ENCODE data around the gene ADAMTSL4. TPM values are rescaled to one million over a fixed set of nuclear protein-coding genes. Genes with fewer than 3 reads are reported as not detected.

Gene ADAMTSL4
- total and polyA plus RNA-seq, 9 of the 15 experiments (the other 6 are each of a cell fraction or from before 2014, with no cell fraction given) = 12.7 to 212 (median 35.6) TPM

- no peak for TF ChIP-seq NR0B1 (IDR thresholded peaks at IDR 0.05; ENCODE audit: partially characterized antibody)
- peak; percentile 84 for TF ChIP-seq NR2C1 (IDR thresholded peaks at IDR 0.05)
- peak; percentile 90 for TF ChIP-seq NR2C1 (tag; IDR thresholded peaks at IDR 0.05)
- TF ChIP-seq ZNF274 (IDR thresholded peaks at IDR 0.05; ENCODE audit: borderline replicate concordance, low read depth, low read length) = no peak
- TF ChIP-seq ZBED1 (IDR thresholded peaks at IDR 0.05) = 0 out of 2 replicates have a peak, but pooled peaks have one; percentile 60
- peak in 1 of 2 experiments; percentile 4; a peak in 1 of 4 replicates for TF ChIP-seq NRF1 (conservative IDR thresholded peaks at IDR 0.05 in 1 of 2, IDR thresholded peaks at IDR 0.05 in 1 of 2)
- TF ChIP-seq CAMTA2 (CRISPR knock-in tag; conservative IDR thresholded peaks at IDR 0.05) = 0 out of 2 replicates have a peak, but pooled peaks have one; percentile 3
- peak; percentile 31; the same call in 1 of the 2 replicates for TF ChIP-seq ZBTB26 (CRISPR knock-in tag; IDR thresholded peaks at IDR 0.05)
Observed at GRCh38 chr1:150562446-150563339, 13.5 kb downstream of the ADAMTSL4 start (continued).

All from K562 (cell line).